Naive thymus-derived CD4-positive, alpha-beta T cell (primary cell): ENCODE measurements around the gene PRR23C. TPM values are rescaled to one million over a fixed set of nuclear protein-coding genes. Genes with fewer than 3 reads are reported as not detected.

Experiments used
- ATAC-seq: fragments of 150-1000 bp; cut with Tn5 transposase; 2 replicates; pipeline ENCODE4 v1.10.0; 2021; ENCODE audit warnings: mild to moderate bottlenecking, moderate library complexity
- CTCF ChIA-PET: fragments of 350-600 bp; sonication (Branson Sonifier 250); formaldehyde crosslinking; loops from one replicate; lab custom pipeline; 2021; ENCODE audit warnings: antibody characterized with exemption; lab: Charles Lee
- POLR2A ChIA-PET: fragments of 350-600 bp; sonication (Branson Sonifier 250); formaldehyde crosslinking; loops from one replicate; lab custom pipeline; 2021; ENCODE audit warnings: antibody characterized with exemption, inconsistent platforms; lab: Charles Lee
- DNase-seq, 9 donors: peaks; one replicate each; pipeline versions ENCODE4 v3.0.0 to v3.0.0-alpha.2; 2020 to 2022; ENCODE audit warnings: mixed read lengths in 1 of 9
- H3K27ac ChIP-seq: one replicate; pipeline ENCODE4 v1.7.0; 2013; ENCODE audit warnings: mild to moderate bottlenecking, low read depth, low read length, moderate library complexity
- H3K27me3 ChIP-seq, 2 donors: one replicate each; pipeline ENCODE4 v1.7.0; 2013; ENCODE audit warnings: low read length in 2 of 2, mild to moderate bottlenecking in 2 of 2, moderate library complexity in 2 of 2; ENCODE audit not compliant: control insufficient read depth in 2 of 2, insufficient read depth in 2 of 2
- H3K36me3 ChIP-seq, 3 experiments: 1 replicate in 2 of 3; 2 replicates in 1 of 3; pipeline ENCODE4 v1.7.0; 2013; ENCODE audit warnings: low read length in 3 of 3, mild to moderate bottlenecking in 3 of 3, moderate library complexity in 1 of 3; ENCODE audit not compliant: insufficient read depth in 3 of 3, control insufficient read depth in 2 of 3
- H3K4me1 ChIP-seq, 2 donors: one replicate each; pipeline ENCODE4 v1.7.0; 2013; ENCODE audit warnings: low read length in 2 of 2, mild to moderate bottlenecking in 2 of 2, moderate library complexity in 1 of 2; ENCODE audit not compliant: control insufficient read depth in 2 of 2, insufficient read depth in 2 of 2
- H3K4me3 ChIP-seq: 2 replicates; pipeline ENCODE4 v1.7.0; 2013; ENCODE audit warnings: mild to moderate bottlenecking, low read length
- H3K9me3 ChIP-seq, 3 experiments: 1 replicate in 2 of 3; 2 replicates in 1 of 3; pipeline ENCODE4 v1.7.0; 2013; ENCODE audit warnings: low read length in 3 of 3; ENCODE audit not compliant: control insufficient read depth in 2 of 3
- H3K27ac Mint-ChIP-seq, 9 donors: one replicate each; pipeline ENCODE4 v1.8.0; 2020 to 2022; ENCODE audit warnings: mixed read lengths in 9 of 9, mild to moderate bottlenecking in 8 of 9, moderate library complexity in 5 of 9, inconsistent platforms in 2 of 9
- H3K27me3 Mint-ChIP-seq, 5 donors: one replicate each; pipeline ENCODE4 v1.8.0; 2021 to 2022; ENCODE audit warnings: mixed read lengths in 5 of 5, mild to moderate bottlenecking in 1 of 5
- H3K36me3 Mint-ChIP-seq, 5 donors: one replicate each; pipeline ENCODE4 v1.8.0; 2020 to 2022; ENCODE audit warnings: mixed read lengths in 5 of 5, mild to moderate bottlenecking in 3 of 5, inconsistent platforms in 1 of 5
- H3K4me1 Mint-ChIP-seq, 7 donors: one replicate each; pipeline ENCODE4 v1.8.0; 2020 to 2022; ENCODE audit warnings: mixed read lengths in 7 of 7, mild to moderate bottlenecking in 3 of 7, inconsistent platforms in 1 of 7
- H3K4me3 Mint-ChIP-seq, 10 donors: one replicate each; pipeline ENCODE4 v1.8.0; 2020 to 2022; ENCODE audit warnings: mild to moderate bottlenecking in 10 of 10, mixed read lengths in 10 of 10, moderate library complexity in 6 of 10, inconsistent platforms in 2 of 10
- H3K9me3 Mint-ChIP-seq, 11 donors: one replicate each; pipeline ENCODE4 v1.8.0; 2020 to 2022; ENCODE audit warnings: mixed read lengths in 11 of 11, mild to moderate bottlenecking in 4 of 11, inconsistent platforms in 1 of 11, moderate library complexity in 1 of 11
- intact Hi-C, 2 donors: fragments of 100-400 bp; cut with micrococcal nuclease; formaldehyde crosslinking; loops; one replicate each; pipeline ENCODE4 v1.15.1; 2023
- polyA plus RNA-seq, 2 donors: library from polyadenylated mRNA; unstranded; fragments of 300-500 nt; fragmentation: Illumina TruSeq; gene quantifications; one replicate each; pipeline ENCODE4 v1.2.3, GENCODE V29; 2021
- total RNA-seq, 6 experiments: library from RNA in 5 of 6; stranded (reverse) in 5 of 6; gene quantifications; 1 replicate in 5 of 6; 2 replicates in 1 of 6; pipeline ENCODE4 v1.2.3 and lab custom pipeline; 2021 to 2026

The PRR23C gene
- total and polyA plus RNA-seq, 7 experiments from 2014 or later: not detected

DNA sequence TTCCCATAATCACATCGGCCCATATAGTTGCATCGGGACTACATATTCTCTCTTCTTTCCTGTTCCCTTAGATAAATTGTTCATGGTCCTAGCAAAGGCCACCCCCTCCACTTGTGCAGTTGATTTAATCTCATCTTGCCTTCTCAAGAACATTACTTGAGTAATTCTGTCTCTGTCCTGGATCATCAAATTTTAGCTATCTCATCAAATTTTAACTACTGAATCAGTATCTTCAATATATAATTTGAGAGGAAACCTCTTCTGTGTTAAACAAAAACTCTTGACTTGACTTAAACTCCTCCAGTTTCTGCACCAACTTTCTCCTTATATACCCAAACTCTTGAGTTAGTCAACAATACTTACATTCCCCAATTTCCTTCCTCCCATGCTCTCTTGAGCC is 19.7 kb downstream of the PRR23C start:
- H3K27me3 ChIP-seq: no peaks in the 10 kb centered on the region
- Mint-ChIP-seq H3K27ac (no peak overlapping the region), H3K36me3 (peaks cover 0 to 5% (median 0%) of the 10 kb centered on the region in 5 donors), H3K4me3 (no peak overlapping the region), H3K4me1 (no peaks in the 10 kb centered on the region), H3K9me3 (peaks cover 0 to 26% (median 6%) of the 10 kb centered on the region in 11 donors), H3K27me3 (peaks cover 0 to 5% (median 4%) of the 10 kb centered on the region in 5 donors)
- ChIA-PET POLR2A (no interaction called here), CTCF (no interaction called here)
- no peaks in the 10 kb centered on the region for H3K36me3 ChIP-seq
- DNase-seq: no peak
- no peaks in the 10 kb centered on the region for H3K9me3 ChIP-seq
- intact Hi-C loops: no loop called here
- H3K4me3 ChIP-seq: no peak overlapping the region
- H3K27ac ChIP-seq: no peak overlapping the region
- H3K4me1 ChIP-seq: no peaks in the 10 kb centered on the region
- no peak for ATAC-seq

GRCh38 chr3:139020868-139021234 is 23.8 kb downstream of the PRR23C start, which contains the start of gene PRR23B:
Gene PRR23B (minus strand): TSS chr3:139020926. CDS start chr3:139020661, 265 bp downstream.
- H3K9me3 Mint-ChIP-seq: peaks cover 4 to 16% (median 7%) of the 10 kb centered on the region in 11 donors
- H3K27me3 ChIP-seq: peaks cover 0 to 3% of the 10 kb centered on the region in 2 donors
- CTCF ChIA-PET: no interaction called here
- H3K36me3 Mint-ChIP-seq: peaks cover 0 to 5% (median 0%) of the 10 kb centered on the region in 5 donors
- H3K4me1 Mint-ChIP-seq: no peaks in the 10 kb centered on the region
- no peak within 1 kb of the TSS for H3K4me3 Mint-ChIP-seq
- H3K4me3 ChIP-seq: no peak within 1 kb of the TSS
- H3K27me3 Mint-ChIP-seq: peaks cover 0 to 25% (median 11%) of the 10 kb centered on the region in 5 donors
- intact Hi-C loops: no loop called here
- H3K27ac Mint-ChIP-seq: no peak within 1 kb of the TSS
- H3K4me1 ChIP-seq: no peaks in the 10 kb centered on the region
- no peaks in the 10 kb centered on the region for H3K9me3 ChIP-seq
- DNase-seq (no peak), ATAC-seq (no peak)
- H3K36me3 ChIP-seq: no peaks in the 10 kb centered on the region
- POLR2A ChIA-PET: no interaction called here
- H3K27ac ChIP-seq: no peak within 1 kb of the TSS

GRCh38 chr3:139020036-139020867 is 24.4 kb downstream of the PRR23C start:
- ChIA-PET CTCF (no interaction called here), POLR2A (no interaction called here)
- no peak overlapping the region for H3K4me3 Mint-ChIP-seq
- intact Hi-C loops: no loop called here
- Histone ChIP-seq H3K4me3 (no peak overlapping the region), H3K36me3 (no peaks in the 10 kb centered on the region), H3K4me1 (no peaks in the 10 kb centered on the region), H3K27me3 (peaks cover 0 to 3% of the 10 kb centered on the region in 2 donors), H3K9me3 (no peaks in the 10 kb centered on the region), H3K27ac (no peak overlapping the region)
- H3K4me1 Mint-ChIP-seq: no peaks in the 10 kb centered on the region
- peaks cover 0 to 25% (median 15%) of the 10 kb centered on the region in 5 donors for H3K27me3 Mint-ChIP-seq
- ATAC-seq (no peak), DNase-seq (no peak)
- peaks cover 4 to 16% (median 7%) of the 10 kb centered on the region in 11 donors for H3K9me3 Mint-ChIP-seq
- no peak overlapping the region for H3K27ac Mint-ChIP-seq
- H3K36me3 Mint-ChIP-seq: peaks cover 0 to 5% (median 0%) of the 10 kb centered on the region in 5 donors

GRCh38 chr3:139016430-139017048 is 28.2 kb downstream of the PRR23C start:
- CTCF ChIA-PET: no interaction called here
- H3K27ac ChIP-seq: no peak overlapping the region
- peaks cover 0 to 38% (median 21%) of the 10 kb centered on the region in 5 donors for H3K27me3 Mint-ChIP-seq
- no peak overlapping the region for H3K4me3 ChIP-seq
- H3K9me3 ChIP-seq: no peaks in the 10 kb centered on the region
- intact Hi-C loops: no loop called here
- no peaks in the 10 kb centered on the region for H3K4me1 Mint-ChIP-seq
- no peaks in the 10 kb centered on the region for H3K4me1 ChIP-seq
- POLR2A ChIA-PET: no interaction called here
- H3K4me3 Mint-ChIP-seq: no peak overlapping the region
- peaks cover 0 to 9% (median 0%) of the 10 kb centered on the region in 5 donors for H3K36me3 Mint-ChIP-seq
- H3K36me3 ChIP-seq: no peaks in the 10 kb centered on the region
- no peak for ATAC-seq
- peaks cover 0 to 3% of the 10 kb centered on the region in 2 donors for H3K27me3 ChIP-seq
- H3K9me3 Mint-ChIP-seq: peaks cover 7 to 34% (median 14%) of the 10 kb centered on the region in 11 donors
- H3K27ac Mint-ChIP-seq: no peak overlapping the region
- no peak for DNase-seq

DNA sequence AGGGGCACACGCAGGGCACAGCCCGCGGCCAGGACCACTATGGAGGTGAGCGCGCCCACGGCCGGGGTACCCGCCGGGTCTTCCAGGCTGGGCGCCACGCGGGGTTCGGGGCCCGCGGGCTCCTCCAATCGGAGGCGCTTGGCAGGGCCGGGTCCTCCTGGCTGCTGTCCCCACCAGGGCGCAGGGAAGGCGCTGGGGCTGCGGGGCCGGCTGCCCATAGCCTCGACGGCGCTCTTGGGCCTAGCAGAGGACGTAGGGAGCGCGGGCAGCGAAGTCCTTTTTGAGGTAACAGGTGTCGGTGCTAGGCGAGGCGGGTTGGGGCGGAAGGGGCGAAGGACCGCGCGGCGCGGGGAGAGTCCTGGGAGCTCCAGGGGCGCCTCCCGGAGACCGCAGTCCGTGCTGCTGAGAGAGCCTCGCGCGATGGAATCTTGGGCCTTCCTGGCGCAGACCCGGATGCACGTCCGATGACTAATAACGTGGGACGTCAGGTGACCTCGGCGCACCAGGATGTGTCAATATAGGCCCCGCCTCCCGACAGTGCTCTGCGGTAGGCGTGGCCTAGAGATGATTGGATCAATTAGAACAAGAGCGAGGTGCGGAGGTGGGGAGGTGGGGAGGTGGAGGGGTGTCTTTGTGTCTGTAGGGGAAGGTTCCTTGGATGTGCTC is 38.5 kb downstream of the PRR23C start, which contains the start of gene PRR23A:
PRR23A (minus strand) TSS at position 218 of the 666 bp plus-strand sequence; CDS start at position 218, 0 bp downstream.
- H3K9me3 Mint-ChIP-seq: peaks cover 5 to 63% (median 21%) of the 10 kb centered on the region in 11 donors
- ATAC-seq (no peak), DNase-seq (no peak)
- no peak within 1 kb of the TSS for H3K27ac Mint-ChIP-seq
- H3K36me3 Mint-ChIP-seq: peaks cover 0 to 10% (median 0%) of the 10 kb centered on the region in 5 donors
- Histone ChIP-seq H3K4me1 (no peaks in the 10 kb centered on the region), H3K36me3 (no peaks in the 10 kb centered on the region), H3K4me3 (no peak within 1 kb of the TSS), H3K9me3 (no peaks in the 10 kb centered on the region), H3K27me3 (no peaks in the 10 kb centered on the region), H3K27ac (no peak within 1 kb of the TSS)
- CTCF ChIA-PET: no interaction called here
- POLR2A ChIA-PET: no interaction called here
- H3K4me3 Mint-ChIP-seq: no peak within 1 kb of the TSS
- no peaks in the 10 kb centered on the region for H3K4me1 Mint-ChIP-seq
- intact Hi-C loops: no loop called here
- peaks cover 0 to 33% (median 18%) of the 10 kb centered on the region in 5 donors for H3K27me3 Mint-ChIP-seq

- no peak overlapping the region for H3K27ac ChIP-seq
- H3K9me3 ChIP-seq: no peaks in the 10 kb centered on the region
- no peak overlapping the region for H3K27ac Mint-ChIP-seq
- ChIA-PET POLR2A (no interaction called here), CTCF (no interaction called here)
- H3K27me3 Mint-ChIP-seq: peaks cover 0 to 35% (median 20%) of the 10 kb centered on the region in 5 donors
- H3K4me3 Mint-ChIP-seq: no peak overlapping the region
- no peaks in the 10 kb centered on the region for H3K27me3 ChIP-seq
- no peaks in the 10 kb centered on the region for H3K36me3 ChIP-seq
- intact Hi-C loops: no loop called here
- ATAC-seq (no peak), DNase-seq (no peak)
- peaks cover 0 to 14% (median 0%) of the 10 kb centered on the region in 5 donors for H3K36me3 Mint-ChIP-seq
- H3K4me3 ChIP-seq: no peak overlapping the region
- H3K4me1 Mint-ChIP-seq: no peaks in the 10 kb centered on the region
- H3K4me1 ChIP-seq: no peaks in the 10 kb centered on the region
- peaks cover 4 to 65% (median 21%) of the 10 kb centered on the region in 11 donors for H3K9me3 Mint-ChIP-seq
These were observed 39.2 kb downstream of the PRR23C start for GRCh38 chr3:139005356-139005993.
